ENCODE measurements around the gene AADAT. TPM values are rescaled to one million over a fixed set of nuclear protein-coding genes. Genes with fewer than 3 reads are reported as not detected.

Gene AADAT
- polyA plus RNA-seq, 2 of the 4 experiments (the other 2 are of a cell fraction): 8.8 to 23.2 TPM

DNA sequence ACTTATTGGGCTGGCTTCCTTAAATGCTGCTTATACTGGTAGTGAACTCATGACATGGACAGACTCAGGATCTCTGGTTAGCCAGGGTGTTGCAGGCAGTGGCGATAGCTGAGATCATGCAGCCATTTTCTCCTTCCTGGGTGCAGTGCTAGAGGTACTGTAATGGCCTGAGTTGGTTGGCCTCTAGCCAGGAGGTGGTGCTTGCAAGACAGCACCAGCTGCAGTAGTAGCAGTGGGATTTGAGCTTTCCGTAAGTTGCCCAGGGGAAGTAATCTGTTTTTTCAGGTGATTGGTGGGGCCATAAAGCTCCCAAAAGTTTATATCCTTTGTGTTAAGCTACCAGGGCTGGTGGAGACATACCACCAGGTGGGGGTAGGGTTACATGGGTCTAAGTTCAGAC, 45.1 kb upstream of the AADAT start:
- ATAC-seq (no peak), FAIRE-seq (no peak), DNase-seq (ENCODE audit: low read depth in 1 of 2, low spot score in 1 of 2) (no peak)
- H3K4me3 ChIP-seq: no peak overlapping the region
- 100% methylated on average over 1 of the region's 2 CpGs for WGBS (ENCODE audit: missing lambda C conversion rate)
- TF ChIP-seq, protein P1, sequence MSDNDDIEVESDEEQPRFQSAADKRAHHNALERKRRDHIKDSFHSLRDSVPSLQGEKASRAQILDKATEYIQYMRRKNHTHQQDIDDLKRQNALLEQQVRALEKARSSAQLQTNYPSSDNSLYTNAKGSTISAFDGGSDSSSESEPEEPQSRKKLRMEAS (IDR thresholded peaks at IDR 0.05): no peak
- TF ChIP-seq JUNB (IDR thresholded peaks at IDR 0.05): no peak
- no peak for TF ChIP-seq HEYL (CRISPR knock-in tag; IDR thresholded peaks at IDR 0.05)
- TF ChIP-seq SMC3 (IDR thresholded peaks at IDR 0.05): no peak
- TF ChIP-seq TFCP2L1 (CRISPR knock-in tag; IDR thresholded peaks at IDR 0.05): no peak
- no peak for TF ChIP-seq NFE2L2 (conservative IDR thresholded peaks at IDR 0.05; ENCODE audit: low read length)
- peaks cover 5% of the 10 kb centered on the region; the same call in 1 of the 3 replicates for H3K9me3 ChIP-seq
- no peak overlapping the region for H3K4me2 ChIP-seq
- POLR2A ChIA-PET: no interaction called here
- CTCF ChIA-PET: no interaction called here
- no peak overlapping the region for H3K27ac ChIP-seq
- no peaks in the 10 kb centered on the region for H3K4me1 ChIP-seq

DNA sequence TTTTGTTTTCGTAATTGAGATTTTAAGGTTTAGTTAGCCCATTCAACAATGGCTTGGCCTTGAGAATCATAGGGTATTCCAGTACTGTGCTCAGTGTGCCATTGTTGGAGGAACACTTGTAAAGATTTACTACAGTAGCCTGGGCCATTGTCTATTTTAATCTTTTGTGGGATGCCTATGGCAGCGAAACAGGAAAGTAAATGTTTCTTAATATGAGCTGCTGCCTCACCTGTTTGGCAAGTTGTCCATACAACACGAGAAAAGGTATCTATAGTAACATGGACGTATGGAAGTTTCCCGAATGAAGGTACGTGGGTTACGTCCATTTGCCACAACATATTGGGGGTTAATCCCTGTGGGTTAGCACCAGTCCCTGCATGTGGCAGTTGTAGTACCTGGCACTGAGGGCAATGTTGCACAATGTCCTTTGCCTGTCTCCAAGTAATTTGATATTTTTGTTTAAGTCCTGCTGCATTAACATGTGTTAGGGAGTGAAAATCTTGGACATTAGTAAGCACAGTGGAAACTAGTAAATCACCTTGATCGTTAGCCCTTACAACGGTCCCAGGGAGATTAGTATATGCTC, 38.6 kb upstream of the AADAT start:
- TF ChIP-seq RAD21 (conservative IDR thresholded peaks at IDR 0.05 in 1 of 2, IDR thresholded peaks at IDR 0.05 in 1 of 2) (no peak), KDM1A (IDR thresholded peaks at IDR 0.05; ENCODE audit: low read depth) (no peak), EHMT2 (IDR thresholded peaks at IDR 0.05; ENCODE audit: low read depth) (no peak), ZC3H11A (IDR thresholded peaks at IDR 0.05) (no peak), CHD4 (IDR thresholded peaks at IDR 0.05; ENCODE audit: borderline replicate concordance) (no peak)
- TF ChIP-seq, protein P2, sequence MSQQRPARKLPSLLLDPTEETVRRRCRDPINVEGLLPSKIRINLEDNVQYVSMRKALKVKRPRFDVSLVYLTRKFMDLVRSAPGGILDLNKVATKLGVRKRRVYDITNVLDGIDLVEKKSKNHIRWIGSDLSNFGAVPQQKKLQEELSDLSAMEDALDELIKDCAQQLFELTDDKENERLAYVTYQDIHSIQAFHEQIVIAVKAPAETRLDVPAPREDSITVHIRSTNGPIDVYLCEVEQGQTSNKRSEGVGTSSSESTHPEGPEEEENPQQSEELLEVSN (IDR thresholded peaks at IDR 0.05; ENCODE audit: borderline replicate concordance, low read depth): no peak
- TF ChIP-seq, protein P3, sequence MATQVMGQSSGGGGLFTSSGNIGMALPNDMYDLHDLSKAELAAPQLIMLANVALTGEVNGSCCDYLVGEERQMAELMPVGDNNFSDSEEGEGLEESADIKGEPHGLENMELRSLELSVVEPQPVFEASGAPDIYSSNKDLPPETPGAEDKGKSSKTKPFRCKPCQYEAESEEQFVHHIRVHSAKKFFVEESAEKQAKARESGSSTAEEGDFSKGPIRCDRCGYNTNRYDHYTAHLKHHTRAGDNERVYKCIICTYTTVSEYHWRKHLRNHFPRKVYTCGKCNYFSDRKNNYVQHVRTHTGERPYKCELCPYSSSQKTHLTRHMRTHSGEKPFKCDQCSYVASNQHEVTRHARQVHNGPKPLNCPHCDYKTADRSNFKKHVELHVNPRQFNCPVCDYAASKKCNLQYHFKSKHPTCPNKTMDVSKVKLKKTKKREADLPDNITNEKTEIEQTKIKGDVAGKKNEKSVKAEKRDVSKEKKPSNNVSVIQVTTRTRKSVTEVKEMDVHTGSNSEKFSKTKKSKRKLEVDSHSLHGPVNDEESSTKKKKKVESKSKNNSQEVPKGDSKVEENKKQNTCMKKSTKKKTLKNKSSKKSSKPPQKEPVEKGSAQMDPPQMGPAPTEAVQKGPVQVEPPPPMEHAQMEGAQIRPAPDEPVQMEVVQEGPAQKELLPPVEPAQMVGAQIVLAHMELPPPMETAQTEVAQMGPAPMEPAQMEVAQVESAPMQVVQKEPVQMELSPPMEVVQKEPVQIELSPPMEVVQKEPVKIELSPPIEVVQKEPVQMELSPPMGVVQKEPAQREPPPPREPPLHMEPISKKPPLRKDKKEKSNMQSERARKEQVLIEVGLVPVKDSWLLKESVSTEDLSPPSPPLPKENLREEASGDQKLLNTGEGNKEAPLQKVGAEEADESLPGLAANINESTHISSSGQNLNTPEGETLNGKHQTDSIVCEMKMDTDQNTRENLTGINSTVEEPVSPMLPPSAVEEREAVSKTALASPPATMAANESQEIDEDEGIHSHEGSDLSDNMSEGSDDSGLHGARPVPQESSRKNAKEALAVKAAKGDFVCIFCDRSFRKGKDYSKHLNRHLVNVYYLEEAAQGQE (IDR thresholded peaks at IDR 0.05): no peak
- TF ChIP-seq, protein P4, sequence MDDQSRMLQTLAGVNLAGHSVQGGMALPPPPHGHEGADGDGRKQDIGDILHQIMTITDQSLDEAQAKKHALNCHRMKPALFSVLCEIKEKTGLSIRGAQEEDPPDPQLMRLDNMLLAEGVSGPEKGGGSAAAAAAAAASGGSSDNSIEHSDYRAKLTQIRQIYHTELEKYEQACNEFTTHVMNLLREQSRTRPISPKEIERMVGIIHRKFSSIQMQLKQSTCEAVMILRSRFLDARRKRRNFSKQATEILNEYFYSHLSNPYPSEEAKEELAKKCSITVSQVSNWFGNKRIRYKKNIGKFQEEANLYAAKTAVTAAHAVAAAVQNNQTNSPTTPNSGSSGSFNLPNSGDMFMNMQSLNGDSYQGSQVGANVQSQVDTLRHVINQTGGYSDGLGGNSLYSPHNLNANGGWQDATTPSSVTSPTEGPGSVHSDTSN (IDR thresholded peaks at IDR 0.05): no peak
- H3K4me1 ChIP-seq: no peaks in the 10 kb centered on the region
- 44% methylated on average over 9 of the region's 9 CpGs for WGBS (ENCODE audit: missing lambda C conversion rate)
- H3K4me2 ChIP-seq: no peak overlapping the region
- H3K9me3 ChIP-seq: peaks cover 5% of the 10 kb centered on the region; the same call in 1 of the 3 replicates
- ChIA-PET CTCF (no interaction called here), POLR2A (no interaction called here)
- H3K27ac ChIP-seq: no peak overlapping the region
- DNase-seq (ENCODE audit: low read depth in 1 of 2, low spot score in 1 of 2): no peak
- H3K4me3 ChIP-seq: no peak overlapping the region
- no peak for ATAC-seq
- FAIRE-seq: no peak

DNA sequence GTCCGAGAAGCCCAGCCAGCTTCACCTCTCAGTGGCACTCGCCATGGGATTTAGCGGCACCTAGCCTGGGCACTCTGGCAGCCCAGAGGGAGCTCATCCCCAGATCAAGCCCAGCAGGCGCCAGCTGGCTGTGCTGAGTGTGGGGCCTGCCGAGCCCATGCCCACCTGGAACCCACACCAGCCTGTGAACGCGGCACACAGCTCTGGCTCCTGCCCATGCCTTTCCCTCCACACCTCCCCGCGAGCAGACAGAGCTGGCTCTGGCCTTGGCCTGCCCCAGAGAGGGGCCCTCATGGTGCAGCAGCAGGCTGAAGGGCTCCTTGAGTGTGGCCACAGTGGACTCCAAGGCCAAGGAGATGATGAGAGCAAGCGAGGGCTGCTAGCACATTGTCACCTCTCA, 38.0 kb upstream of the AADAT start:
- POLR2A ChIA-PET: no interaction called here
- Histone ChIP-seq H3K27ac (no peak overlapping the region), H3K9me3 (peaks cover 5% of the 10 kb centered on the region; the same call in 1 of the 3 replicates), H3K4me3 (no peak overlapping the region), H3K4me2 (no peak overlapping the region), H3K4me1 (no peaks in the 10 kb centered on the region)
- DNase-seq (ENCODE audit: low read depth in 1 of 2, low spot score in 1 of 2) (no peak), ATAC-seq (no peak), FAIRE-seq (no peak)
- CTCF ChIA-PET: no interaction called here
- WGBS (ENCODE audit: missing lambda C conversion rate): 56% methylated on average over 7 of the region's 10 CpGs
- no peak for TF ChIP-seq KDM5A (IDR thresholded peaks at IDR 0.05)

DNA sequence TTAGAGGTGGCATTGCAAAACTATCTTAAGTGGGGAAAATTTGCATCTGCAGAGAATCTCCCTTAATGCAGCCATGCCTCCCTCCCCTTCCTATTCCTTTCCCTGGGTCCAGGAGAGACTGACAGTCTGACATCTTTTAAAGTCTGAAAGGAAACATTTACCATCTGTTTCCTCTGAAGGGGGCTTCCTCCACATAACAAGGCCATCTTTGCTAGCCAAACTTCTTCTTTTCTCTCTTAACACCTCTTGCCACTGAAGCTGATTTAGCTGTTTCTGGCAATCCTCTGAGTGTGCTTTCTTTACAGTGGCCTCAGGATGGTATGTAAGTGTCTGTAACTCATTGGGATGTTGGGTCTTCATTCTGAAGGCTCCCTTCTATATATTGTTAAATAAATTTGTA, 34.6 kb upstream of the AADAT start:
- Histone ChIP-seq H3K4me2 (no peak overlapping the region), H3K27ac (no peak overlapping the region), H3K4me3 (no peak overlapping the region), H3K9me3 (no peaks in the 10 kb centered on the region), H3K4me1 (no peaks in the 10 kb centered on the region)
- TF ChIP-seq MAFK (IDR thresholded peaks at IDR 0.05; ENCODE audit: partially characterized antibody) (no peak), HEYL (CRISPR knock-in tag; IDR thresholded peaks at IDR 0.05) (no peak), EP300 (IDR thresholded peaks at IDR 0.05) (no peak)
- ATAC-seq: no peak
- ChIA-PET POLR2A (no interaction called here), CTCF (no interaction called here)
- FAIRE-seq: no peak
- DNase-seq (ENCODE audit: low read depth in 1 of 2, low spot score in 1 of 2): no peak
